NCI-H2029 (cell line): Measurements from ENCODE around the gene UBIAD1.
"Not testable (repeated sequence)": the region's sequence is repeated elsewhere in the genome, so short reads cannot be mapped to it uniquely, and the experiment has no call there.

Experiments
- DNase-seq: peaks from one replicate; lab custom pipeline; 2025; lab: John Stamatoyannopoulos, UW

The UBIAD1 gene, protein sequence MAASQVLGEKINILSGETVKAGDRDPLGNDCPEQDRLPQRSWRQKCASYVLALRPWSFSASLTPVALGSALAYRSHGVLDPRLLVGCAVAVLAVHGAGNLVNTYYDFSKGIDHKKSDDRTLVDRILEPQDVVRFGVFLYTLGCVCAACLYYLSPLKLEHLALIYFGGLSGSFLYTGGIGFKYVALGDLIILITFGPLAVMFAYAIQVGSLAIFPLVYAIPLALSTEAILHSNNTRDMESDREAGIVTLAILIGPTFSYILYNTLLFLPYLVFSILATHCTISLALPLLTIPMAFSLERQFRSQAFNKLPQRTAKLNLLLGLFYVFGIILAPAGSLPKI

GRCh38 chr1:11272832-11273594, at the start of gene UBIAD1:
TSS of gene UBIAD1 (plus strand) at chr1:11273198. CDS start at chr1:11273532, 334 bp downstream.
- peak; percentile 74 for DNase-seq

DNA sequence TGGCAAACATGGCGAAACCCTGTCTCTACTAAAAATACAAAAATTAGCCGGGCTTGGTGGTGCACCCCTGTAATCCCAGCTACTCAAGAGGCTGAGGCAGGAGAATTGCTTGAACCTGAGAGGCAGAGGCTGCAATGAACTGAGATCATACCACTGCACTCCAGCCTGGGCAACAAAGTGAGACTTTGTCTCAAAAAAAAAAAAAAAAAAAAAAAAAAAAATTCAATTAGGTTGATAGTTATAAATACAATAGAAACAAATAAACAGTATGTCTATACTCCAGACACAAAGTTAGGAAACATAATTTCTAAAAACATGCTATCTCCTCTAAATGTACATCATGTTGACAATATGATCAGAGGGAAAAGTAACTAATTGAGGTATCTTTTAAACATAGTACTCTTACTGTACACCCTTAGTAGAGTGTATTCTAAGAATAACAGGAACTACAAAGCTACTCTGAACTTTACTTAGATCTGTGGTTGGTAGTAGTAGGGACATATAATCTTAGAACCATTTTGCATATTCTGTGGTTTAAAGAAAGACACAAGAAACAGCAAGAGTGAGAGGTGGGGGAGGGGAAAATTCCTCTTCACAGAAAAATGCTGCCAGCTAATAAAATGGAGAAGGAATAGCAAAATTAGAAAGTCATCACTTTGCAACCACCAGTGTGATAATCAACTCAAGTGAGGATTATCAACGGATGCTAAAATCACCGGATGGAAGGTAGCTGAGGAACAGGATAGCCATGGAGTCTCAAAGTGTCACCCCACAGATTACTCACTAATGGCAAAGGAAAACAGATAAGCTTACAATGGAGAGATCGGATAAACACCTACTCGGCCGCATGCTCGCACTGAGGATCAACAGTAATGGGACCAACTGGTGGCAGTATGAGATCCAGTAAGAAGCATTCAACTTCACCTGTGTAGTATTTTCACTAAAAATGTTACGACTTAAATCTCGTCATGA, 45.6 kb upstream of the UBIAD1 start:
- DNase-seq, result no peak

DNA sequence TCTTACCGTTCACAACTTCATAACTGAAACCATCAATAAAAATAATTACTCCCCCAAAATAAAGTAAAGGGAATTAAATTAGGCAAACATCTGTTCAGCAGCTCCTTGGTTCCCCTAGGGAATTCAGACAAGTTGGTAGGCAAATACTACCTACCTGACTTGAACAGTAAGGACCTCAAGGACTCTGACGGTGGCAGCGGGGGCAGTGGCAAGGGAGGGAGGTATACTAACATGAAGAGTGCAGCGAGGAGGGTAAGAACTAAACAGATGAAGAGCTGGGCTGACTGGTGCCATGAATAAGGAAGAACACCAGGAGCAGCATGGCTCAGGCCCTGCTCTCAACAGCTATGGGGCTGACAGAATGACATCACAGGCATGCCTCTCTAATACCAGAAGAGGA, 43.8 kb upstream of the UBIAD1 start:
- DNase-seq, result no peak

DNA sequence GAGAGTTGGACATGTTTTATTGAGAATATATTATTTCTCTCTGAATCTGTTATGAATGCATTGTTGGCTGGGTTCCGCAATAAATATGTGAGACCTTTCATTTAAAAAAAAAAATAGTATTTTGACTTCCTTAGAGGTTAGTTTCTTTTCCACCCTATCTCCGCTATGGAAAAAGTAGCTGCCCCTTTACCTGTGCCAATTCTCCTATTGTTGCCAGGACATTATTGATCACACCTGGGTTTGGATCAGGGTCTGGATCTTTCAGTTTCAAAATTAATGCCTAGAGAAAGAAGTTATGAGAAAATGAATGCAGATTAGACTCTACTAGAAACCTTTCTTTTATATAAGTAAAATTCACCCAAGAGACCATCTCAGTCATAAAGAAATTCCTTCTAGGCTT, 39.8 kb upstream of the UBIAD1 start:
- DNase-seq, result no peak

DNA sequence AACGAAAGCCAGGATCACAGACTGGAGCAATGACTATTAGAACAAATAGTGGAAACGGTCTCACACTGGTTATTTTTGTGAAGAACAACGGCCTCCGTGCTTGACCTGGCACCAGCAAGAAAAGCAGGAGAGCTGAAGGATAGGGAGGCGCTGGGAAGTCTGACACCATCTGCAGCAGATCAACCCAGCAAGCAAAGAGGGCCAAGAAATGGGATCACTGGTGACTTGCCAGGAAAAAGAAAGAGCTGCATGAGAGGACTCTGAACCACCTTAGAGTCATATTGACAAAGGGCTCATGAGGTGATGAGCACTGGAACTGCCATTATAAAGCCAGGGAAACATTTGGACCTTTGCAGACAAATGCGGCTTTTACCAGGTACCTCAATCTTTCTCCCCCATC, 35.6 kb upstream of the UBIAD1 start:
- DNase-seq, result no peak

DNA sequence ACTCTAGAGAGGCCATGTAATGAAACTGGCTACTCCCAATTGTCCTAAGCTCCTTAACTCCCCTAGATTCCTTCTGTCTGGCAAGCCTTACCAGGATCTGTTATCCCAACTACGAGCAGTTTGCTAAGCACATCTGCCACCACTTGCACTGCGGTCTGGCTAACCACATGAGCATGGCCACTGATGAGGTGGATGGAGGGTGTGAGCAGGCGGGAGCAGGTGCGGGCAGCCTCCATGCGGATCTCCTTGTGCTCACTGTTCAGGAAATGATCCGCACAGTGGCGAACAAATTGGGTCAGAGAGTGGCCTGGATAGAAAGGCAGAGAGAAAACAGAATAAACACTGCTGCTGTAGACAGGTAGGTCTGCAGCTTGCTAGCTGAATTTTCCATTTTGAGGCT, 34.7 kb upstream of the UBIAD1 start:
- DNase-seq, result no peak

GRCh38 chr1:11245248-11245647, 27.8 kb upstream of the UBIAD1 start:
- DNase-seq, result no peak

DNA sequence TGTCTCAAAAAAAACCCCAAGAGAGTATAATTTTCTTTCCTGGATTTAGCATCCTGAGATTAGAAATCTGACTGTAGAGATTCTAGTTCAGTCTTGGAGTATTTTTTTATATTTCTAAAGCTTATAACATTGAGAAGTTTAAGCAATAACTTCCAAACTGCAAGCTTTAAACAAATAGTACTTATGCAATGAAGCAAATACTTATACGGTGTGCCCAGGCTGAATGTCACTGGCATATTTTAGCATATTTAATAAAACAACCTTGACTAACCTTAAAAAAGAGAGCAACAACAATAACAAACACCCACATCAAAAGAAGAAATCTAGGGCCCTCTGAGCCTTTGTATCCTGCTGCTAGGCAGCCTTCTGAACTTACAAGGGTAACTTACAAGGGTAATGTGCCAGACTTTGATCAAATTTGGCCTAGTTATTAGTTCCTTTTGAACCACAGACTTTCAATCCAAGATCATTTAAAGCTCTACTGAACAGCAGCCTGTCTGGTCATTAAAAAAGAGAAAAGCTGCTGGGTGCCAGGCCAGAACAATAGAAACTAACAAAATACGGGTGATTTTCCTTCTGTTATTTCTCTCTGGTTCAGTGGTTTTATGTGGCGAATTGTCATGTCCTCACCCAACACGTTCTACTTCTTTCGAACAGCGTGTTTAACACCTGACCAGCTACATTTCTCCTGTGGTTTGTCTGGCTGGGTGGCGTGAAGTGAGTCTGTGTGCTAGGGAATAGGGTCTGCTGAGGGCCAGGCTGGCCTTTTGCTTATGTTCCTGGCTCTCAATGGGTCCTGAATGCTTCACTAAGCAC, 26.9 kb upstream of the UBIAD1 start:
- no peak for DNase-seq

- no peak for DNase-seq
Measured at GRCh38 chr1:11248169-11248568, 24.8 kb upstream of the UBIAD1 start.

DNA sequence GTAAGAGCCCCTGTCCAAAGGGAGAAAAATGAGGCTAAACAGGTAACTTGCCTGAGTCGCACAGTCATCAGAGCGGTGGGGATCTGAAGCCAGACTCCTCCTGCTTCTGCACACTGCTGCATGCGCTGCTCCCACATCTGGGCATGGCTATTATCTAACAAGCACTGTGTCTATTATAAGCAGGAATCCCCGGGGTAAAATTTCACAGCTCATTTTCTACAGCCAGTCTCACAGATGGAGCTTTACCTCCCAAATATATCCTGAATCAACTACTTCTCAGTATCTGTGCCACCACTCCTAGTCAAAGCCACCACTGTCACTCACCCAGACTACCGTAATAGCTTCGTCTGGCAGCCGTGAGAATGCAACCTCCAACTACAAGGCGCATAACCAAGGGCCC, 20.5 kb upstream of the UBIAD1 start:
- DNase-seq, result no peak

DNA sequence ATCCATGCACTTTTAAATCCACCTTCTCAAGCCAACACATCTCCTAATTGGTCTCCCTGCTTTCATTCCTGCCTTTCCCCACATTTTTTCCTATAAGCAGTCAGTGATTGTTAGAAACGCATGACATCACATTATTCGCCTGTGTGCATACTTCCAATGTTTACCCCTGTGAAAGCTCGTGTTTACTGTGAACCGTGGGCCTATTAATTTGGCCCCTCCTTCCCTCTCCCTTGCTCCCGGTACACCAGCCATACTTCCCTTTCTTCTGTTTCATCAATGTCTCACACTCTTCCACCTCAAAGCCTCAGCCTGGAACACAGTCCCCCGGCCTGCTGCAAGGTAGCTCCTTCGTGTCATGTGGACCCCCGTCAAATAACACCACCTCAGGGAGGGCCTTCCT, 19.8 kb upstream of the UBIAD1 start:
- DNase-seq, result no peak

GRCh38 chr1:11256299-11256698, 16.7 kb upstream of the UBIAD1 start:
- DNase-seq, result no peak

GRCh38 chr1:11262171-11263049, 10.6 kb upstream of the UBIAD1 start, which contains the start of gene MTOR:
TSS of gene MTOR (minus strand) at chr1:11262551. CDS start at chr1:11259409, 3,142 bp downstream.
- peak; percentile 99 for DNase-seq

GRCh38 chr1:11266268-11267074, 6.5 kb upstream of the UBIAD1 start:
- DNase-seq, result no peak

DNA sequence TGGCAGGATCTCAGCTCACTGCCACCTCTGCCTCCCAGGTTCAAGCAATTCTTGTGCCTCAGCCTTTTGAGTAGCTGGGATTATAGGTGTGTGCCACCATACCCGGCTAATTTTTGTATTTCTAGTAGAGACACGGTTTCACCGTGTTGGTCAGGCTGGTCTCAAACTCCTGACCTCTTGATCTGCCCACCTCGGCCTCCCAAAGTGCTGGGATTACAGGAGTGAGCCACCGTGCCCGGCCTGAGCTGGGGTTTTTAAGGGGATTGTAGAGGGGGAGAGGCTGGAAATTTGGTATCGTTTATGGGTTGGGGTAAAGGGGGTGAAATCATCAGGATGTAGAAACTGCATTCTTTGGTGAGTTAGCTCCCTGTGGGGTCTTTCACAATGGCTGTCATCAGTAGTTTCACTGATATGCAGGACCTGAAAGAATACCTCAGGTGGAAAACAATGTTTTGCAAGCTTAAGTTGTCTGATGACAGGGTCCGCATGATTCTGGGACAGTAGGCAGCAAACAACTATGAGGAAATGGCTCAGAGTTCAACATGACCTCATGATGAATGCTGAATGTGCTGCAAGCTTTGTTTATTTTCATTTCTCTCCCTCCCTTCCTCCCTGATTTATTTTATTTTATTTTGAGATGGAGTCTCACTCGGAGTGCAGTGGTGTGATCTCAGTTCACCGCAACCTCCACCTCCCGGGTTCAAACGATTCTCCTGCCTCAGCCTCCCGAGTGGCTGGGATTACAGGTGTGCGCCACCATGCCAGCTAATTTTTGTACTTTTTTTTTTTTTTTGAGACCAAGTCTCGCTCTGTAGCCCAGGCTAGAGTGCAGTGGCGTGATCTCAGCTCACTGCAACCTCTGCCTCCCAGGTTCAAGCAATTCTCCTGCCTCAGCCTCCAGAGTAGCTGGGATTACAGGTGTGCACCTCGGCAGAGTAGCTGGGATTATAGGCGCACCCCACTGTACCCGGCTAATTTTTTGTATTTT, 5.4 kb upstream of the UBIAD1 start:
- not testable (repeated sequence) for DNase-seq

- DNase-seq, result no peak
Measured at GRCh38 chr1:11272544-11272831, 510 bp upstream of the UBIAD1 start.

GRCh38 chr1:11273595-11274234, 717 bp downstream of the UBIAD1 start:
- no peak for DNase-seq

DNA sequence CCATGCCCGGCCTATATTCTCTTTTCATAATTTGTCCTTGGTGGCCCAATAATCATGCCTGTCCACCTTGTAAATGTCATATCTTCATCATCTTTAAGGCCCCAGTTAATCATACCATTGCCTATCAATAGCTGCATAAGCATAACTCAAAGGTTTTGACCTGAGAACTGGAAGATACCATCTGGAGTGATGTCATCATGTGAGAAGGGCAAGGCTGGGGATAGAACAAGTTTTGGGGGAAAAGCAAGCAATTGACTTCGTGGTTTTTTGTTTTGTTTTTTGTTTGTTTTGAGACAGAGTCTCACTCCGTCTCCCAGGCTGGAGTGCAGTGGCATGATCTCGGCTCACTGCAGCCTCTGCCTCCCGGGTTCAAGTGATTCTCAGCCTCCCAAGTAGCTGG, 6.2 kb downstream of the UBIAD1 start:
- no peak for DNase-seq
